ENCODE measurements around the gene UPF1.

UPF1 gene

GRCh38 chr19:18858906-18859646, 27.3 kb downstream of the UPF1 start:
- no peak for DNase-seq

GRCh38 chr19:18859676-18860301, 28.0 kb downstream of the UPF1 start:
- no peak for DNase-seq

DNA sequence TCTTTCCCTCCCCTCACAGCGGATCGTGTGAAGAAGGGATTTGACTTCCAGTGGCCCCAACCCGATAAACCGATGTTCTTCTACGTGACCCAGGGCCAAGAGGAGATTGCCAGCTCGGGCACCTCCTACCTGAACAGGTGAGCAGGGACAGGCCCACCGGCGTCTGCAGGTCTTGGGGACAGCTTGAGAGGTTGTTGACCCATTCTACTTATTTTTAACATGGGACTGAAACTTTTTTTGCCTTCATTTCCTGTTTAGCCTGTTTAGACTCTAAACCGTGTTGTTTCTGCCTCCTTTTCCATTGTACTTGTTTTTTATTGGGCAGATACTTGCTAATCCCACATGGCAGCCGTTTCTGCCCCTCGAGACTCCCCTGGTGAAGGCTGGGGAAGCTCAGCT, 28.5 kb downstream of the UPF1 start:
- no peak for DNase-seq

DNA sequence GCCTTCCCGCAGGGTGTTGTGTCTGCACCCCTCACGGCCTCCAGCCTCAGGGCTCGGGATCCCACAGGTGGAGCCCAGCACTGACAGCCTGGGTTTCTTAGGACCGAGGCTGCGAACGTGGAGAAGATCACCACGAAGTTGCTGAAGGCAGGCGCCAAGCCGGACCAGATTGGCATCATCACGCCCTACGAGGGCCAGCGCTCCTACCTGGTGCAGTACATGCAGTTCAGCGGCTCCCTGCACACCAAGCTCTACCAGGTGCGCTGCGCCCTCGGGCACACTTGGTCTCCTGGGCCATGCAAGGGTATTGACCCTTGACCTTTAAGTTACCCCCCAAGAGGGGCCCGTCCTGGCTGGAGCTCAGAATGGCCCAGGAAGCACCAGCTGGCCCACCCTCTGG, 29.0 kb downstream of the UPF1 start:
- DNase-seq = no peak

DNA sequence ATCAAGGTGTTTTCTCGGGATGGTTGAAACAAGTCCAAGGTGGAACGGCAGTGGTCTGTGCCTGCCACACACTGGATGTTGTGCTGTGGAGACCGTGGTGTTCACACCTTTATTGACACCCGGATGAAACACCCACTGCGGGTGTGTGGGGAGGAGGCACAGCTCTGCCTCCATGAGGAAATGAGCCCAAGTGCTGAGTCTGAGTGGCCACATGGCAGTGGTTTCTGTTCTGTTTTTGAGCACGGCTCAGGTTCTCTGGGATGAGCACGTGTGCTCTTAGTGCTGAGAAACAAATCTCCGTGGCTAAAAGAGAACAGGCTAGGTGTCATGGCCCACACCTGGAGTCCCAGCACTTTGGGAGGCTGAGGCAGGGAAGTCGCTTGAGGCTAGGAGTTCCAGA, 29.5 kb downstream of the UPF1 start:
- no peak for DNase-seq

DNA sequence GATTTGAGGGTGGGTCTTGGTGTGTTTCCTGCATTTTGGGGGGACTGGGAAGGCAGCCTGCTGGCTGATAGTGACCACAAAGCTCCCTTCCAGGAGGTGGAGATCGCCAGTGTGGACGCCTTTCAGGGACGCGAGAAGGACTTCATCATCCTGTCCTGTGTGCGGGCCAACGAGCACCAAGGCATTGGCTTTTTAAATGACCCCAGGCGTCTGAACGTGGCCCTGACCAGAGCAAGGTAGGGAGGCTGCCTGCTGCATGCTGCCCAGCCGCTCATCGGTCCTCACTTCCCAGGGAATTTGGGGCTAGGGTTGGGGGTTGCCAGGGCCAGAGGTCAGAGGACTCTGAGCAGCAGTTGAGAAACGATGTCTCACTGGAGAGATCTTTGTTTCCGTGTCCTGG, 30.2 kb downstream of the UPF1 start:
- DNase-seq = no peak

DNA sequence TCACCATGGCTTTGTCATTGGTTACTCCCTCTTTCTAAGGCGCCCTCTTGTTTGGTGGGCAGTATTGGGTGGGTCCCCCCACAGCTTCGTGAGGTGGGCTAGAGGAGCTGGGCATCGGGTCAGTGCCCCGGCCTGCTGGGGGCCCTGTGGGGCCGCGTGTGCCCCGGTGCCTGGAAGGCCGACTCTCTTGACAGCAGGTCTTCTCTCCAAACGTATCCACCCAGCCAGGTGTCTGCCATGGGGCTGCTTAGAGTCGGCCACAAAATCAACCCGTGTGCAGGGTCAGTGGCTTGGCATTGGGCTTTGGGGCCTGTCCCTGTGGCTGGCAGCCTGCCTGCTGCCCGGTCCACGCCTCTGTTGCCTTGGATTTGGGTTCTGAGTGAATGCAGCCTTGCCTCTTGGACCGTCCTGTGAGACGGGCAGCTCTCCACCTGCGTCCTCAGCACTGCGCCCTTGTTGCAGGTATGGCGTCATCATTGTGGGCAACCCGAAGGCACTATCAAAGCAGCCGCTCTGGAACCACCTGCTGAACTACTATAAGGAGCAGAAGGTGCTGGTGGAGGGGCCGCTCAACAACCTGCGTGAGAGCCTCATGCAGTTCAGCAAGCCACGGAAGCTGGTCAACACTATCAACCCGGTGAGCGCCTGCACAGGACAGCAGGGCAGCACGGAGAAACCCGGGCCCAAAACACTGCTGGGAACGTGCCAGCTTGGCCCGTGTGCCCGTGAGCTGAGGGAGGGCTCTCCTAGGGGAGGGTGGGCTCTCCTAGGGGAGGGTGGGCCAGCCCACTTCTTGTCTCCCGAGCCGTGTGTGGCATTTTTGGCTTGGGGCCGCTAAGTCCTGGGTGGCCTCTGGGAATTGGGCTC, 31.4 kb downstream of the UPF1 start:
- DNase-seq = no peak

- no peak for DNase-seq
These were observed 32.1 kb downstream of the UPF1 start for GRCh38 chr19:18863843-18864362.

DNA sequence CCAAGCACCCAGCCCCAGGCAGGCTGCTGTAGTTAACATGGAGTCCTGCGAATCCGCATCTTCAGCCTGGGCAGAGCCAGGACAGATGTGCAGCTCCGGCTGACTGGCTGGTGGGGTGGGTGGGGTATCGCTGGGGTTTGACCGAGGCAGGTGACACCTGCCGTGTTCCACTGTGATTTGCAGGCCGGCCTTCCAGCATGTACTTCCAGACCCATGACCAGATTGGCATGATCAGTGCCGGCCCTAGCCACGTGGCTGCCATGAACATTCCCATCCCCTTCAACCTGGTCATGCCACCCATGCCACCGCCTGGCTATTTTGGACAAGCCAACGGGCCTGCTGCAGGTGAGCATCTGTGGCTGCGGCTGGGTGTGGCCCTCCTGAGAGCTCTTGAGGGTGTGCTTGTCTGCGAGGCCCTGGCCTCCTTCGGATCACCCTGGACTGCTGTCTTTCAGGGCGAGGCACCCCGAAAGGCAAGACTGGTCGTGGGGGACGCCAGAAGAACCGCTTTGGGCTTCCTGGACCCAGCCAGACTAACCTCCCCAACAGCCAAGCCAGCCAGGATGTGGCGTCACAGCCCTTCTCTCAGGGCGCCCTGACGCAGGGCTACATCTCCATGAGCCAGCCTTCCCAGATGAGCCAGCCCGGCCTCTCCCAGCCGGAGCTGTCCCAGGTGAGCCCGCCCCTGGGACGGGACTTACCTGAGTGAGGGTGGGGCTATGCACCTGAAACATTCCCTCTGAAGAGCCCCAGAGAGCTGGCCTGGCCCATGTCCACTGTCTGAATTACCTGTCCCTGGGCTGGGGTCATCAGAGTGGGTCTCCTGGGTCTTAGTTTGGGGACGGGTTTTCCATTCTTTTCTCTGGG, 33.6 kb downstream of the UPF1 start:
- DNase-seq = no peak

DNA sequence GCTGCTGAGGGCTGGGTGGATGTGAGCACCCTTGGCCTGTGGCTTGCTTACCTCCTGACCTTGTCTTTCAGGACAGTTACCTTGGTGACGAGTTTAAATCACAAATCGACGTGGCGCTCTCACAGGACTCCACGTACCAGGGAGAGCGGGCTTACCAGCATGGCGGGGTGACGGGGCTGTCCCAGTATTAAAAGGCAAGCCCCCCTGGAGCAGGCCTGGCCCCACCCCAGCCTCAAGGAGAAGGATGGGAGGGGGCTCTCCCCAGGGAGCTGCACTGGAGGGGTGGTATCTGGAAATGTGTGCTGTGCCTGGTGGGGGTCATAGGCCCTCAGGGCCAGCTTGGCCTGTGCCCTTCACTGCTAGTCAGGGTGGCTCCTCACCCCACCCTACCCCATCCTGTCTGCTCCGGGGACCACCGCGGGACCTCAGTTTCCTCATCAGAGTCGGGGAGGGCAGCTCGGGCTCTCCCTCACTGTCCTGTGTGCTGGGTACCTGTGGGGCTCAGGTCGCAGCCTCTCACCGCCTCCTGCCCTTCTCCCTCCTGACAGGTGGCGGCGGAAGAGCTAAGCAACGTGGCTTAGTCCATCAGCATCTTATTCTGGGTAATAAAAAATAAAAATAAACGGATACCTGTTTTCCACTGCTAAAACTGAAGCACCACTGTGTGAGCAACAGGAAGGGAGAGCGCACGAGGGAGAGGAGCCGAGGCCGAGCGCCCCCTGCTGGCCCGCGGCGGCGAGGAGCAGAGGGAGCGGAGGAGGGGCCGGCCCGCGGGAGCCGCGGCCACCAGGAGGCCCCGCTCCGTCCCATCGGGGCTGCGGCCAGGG, 34.4 kb downstream of the UPF1 start:
- DNase-seq = no peak

GRCh38 chr19:18866800-18867123, 35.0 kb downstream of the UPF1 start:
- no peak for DNase-seq

DNA sequence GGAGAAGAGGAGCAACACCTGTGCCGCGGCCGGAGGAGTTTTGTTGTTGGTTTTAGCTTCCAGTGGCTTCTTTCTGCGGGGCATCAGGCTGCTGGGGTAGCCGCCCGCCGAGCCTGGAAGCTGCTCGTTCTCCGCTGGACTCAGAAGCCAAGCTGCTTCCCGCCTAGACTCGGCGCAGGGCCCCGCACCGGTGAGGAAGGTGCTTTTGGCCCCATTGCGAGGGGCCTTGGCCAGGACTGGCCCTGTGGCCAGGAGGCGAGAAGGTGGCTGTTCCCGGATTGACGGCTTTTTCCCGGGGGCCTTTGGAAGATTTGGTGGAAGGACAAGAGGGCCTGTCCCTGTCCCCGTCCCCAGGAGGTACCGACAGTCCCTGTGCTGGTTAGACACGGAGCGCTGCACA, 35.4 kb downstream of the UPF1 start:
- DNase-seq = no peak

- DNase-seq = no peak
These were observed 36.0 kb downstream of the UPF1 start for GRCh38 chr19:18867751-18868150.

DNA sequence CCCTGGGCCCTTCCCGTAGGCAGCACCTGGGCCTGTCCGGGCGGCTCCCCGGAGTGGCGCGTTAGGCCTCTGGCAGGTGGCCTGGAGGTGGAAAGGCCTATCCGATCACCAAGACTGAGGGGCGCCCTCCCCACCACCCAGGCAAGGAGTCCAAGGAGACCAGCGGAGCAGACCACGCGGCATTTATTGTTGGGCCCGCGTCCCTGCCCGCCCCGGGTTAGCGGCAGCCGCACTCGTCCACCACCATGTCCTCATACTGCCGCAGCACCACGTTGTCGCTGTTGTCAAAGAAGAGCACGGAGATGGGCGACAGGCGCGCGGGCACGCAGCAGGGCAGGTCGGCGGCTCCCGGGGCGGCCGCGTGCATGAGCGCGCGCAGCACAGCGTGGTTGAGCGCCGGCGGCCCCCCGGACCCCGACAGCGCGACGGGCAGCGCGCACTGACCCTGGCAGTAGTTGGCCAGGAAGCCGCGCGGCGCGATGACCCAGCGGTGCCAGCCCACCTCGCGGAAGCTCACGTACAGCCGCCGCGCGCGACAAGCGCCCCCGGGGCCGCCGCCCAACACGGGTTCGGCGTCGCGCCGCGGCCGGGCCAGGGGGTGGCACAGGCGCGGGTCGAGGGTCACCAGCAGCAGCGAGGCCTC, 36.7 kb downstream of the UPF1 start:
- DNase-seq = no peak

GRCh38 chr19:18869023-18869618, 37.4 kb downstream of the UPF1 start:
- DNase-seq = no peak

GRCh38 chr19:18869781-18870530, 38.2 kb downstream of the UPF1 start:
- no peak for DNase-seq

DNA sequence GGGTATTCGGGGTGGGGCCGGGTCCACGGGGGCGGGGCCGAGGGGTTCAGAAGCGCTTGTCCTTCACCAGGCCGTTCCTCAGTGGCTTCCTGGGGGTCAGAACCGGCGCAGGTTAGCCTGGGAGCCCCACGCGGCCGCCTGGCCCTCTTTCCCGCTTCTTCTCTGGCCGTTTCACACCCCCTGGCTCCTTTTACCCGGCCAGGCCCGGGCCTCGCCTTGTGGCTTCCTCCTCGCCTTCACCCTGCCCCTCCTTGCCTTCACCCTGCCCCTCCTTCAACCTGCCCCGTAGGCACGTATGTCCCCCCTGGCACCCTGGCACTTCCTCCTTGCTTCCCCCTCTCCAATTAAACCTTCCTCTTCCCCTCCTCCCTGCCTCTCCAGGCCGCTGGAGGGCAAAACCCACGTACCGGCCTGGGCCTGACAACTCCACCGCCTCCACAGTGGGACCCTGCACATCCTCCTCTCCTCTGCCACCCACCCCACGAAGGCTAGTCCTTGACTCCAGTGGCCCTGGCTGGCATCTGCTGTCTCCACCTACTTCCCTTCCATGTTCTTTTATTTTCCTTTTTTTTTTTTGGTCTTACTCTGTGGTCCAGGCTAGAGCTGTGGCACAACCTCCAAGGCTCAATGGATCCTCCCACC, 38.9 kb downstream of the UPF1 start:
- DNase-seq = no peak

- no peak for DNase-seq
These were observed 39.8 kb downstream of the UPF1 start for GRCh38 chr19:18871543-18871942.

DNA sequence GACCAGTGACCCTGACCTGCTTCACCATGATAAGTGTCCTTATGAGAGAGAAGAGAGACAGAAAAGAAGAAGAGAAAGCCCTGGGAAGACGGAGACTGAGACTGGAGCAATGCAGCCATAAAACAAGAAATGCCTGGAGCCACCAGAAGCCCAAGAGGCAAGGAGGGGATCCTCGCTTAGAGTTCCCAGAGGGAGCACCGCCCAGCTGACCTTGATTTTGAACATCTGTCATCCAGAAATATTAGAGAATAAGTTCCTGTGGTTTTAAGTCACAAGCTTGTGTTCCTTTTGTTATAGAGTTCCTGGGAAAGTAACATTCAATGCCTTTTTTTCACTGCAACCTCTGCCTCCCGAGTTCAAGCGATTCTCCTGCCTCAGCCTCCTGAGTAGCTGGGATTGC, 44.0 kb downstream of the UPF1 start:
- DNase-seq = no peak

DNA sequence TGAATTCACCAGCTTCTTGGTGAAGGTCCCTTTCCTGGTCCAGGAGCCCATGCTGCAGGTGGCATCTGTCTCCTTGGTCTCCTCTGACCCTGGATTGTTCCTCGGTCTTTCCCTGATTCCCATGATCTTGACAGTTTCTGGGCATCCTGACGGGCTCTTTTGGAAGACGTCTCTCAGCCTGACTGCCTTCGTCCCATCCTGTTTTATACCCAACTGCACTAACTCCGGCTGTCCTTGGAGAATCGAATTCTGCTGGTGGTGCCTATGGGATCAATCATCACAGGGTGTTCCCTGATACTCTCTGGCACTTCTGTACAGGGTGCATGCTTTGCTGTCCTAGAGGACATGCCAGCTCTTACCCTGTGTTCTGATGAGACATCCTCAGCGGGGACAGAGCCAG, 45.1 kb downstream of the UPF1 start:
- DNase-seq = no peak
